Right forelimb (tissue), 1 donor: ENCODE measurements around the gene UAP1.

ENCODE experiments used
- DNase-seq: peaks from one replicate; pipeline ENCODE4 v3.0.0-alpha.2; 2018

Gene UAP1

GRCh38 chr1:162561616-162562469 is at the start of gene UAP1:
UAP1 (plus strand) TSS chr1:162561722; CDS start chr1:162566069, 4,347 bp downstream.
- peak; percentile 66 for DNase-seq

GRCh38 chr1:162527314-162527713 is 34.2 kb upstream of the UAP1 start:
- DNase-seq: no peak

- DNase-seq: no peak
These were observed 31.1 kb upstream of the UAP1 start for GRCh38 chr1:162530307-162530987.

GRCh38 chr1:162530988-162531319 is 30.6 kb upstream of the UAP1 start:
- no peak for DNase-seq

- no peak for DNase-seq
These were observed 26.0 kb upstream of the UAP1 start for GRCh38 chr1:162535501-162535900.

- DNase-seq: no peak
These were observed 25.0 kb upstream of the UAP1 start for GRCh38 chr1:162536511-162536910.

- no peak for DNase-seq
These were observed 24.3 kb upstream of the UAP1 start for GRCh38 chr1:162537216-162537615.

- no peak for DNase-seq
These were observed 22.6 kb upstream of the UAP1 start for GRCh38 chr1:162538815-162539431.

GRCh38 chr1:162541619-162542141 is 19.8 kb upstream of the UAP1 start:
- peak; percentile 64 for DNase-seq

- no peak for DNase-seq
These were observed 18.3 kb upstream of the UAP1 start for GRCh38 chr1:162543228-162543627.

GRCh38 chr1:162548170-162548569 is 13.4 kb upstream of the UAP1 start:
- no peak for DNase-seq

- no peak for DNase-seq
These were observed 12.5 kb upstream of the UAP1 start for GRCh38 chr1:162549001-162549400.

- DNase-seq: no peak
These were observed 10.6 kb upstream of the UAP1 start for GRCh38 chr1:162550925-162551324.

- DNase-seq: no peak
These were observed 9.4 kb upstream of the UAP1 start for GRCh38 chr1:162551969-162552683.

GRCh38 chr1:162552684-162553252 is 8.8 kb upstream of the UAP1 start:
- no peak for DNase-seq

GRCh38 chr1:162554258-162554657 is 7.3 kb upstream of the UAP1 start:
- no peak for DNase-seq

GRCh38 chr1:162557536-162557935 is 4.0 kb upstream of the UAP1 start:
- DNase-seq: no peak

GRCh38 chr1:162560303-162561036 is 1.1 kb upstream of the UAP1 start:
- no peak for DNase-seq

- peak; percentile 99 for DNase-seq
These were observed 396 bp upstream of the UAP1 start for GRCh38 chr1:162561037-162561615.

- peak; percentile 51 for DNase-seq
These were observed 927 bp downstream of the UAP1 start for GRCh38 chr1:162562470-162562828.

- no peak for DNase-seq
These were observed 3.3 kb downstream of the UAP1 start for GRCh38 chr1:162564762-162565218.
